ENCODE data around the gene HOATZ.

HOATZ gene

DNA sequence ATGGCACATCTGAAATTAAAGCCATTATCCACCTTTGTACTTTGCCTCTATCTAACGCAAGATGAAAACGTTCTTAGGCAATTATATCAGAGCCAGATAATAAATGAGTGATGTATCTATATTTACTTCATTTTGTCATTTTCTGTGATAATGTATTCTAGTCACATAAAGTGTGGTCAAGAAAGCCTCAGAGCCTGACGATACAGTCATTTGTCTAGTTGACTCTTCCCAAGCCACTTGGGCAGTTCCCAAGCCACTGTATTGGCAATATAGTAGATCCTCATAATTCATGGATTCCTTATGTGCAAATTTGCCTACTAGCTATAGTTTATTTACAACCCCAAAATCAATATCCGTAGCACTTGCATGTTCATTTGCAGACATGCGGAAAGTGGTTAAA, 7.8 kb downstream of the HOATZ start:
- DNase-seq (ENCODE audit: low spot score): no peak

DNA sequence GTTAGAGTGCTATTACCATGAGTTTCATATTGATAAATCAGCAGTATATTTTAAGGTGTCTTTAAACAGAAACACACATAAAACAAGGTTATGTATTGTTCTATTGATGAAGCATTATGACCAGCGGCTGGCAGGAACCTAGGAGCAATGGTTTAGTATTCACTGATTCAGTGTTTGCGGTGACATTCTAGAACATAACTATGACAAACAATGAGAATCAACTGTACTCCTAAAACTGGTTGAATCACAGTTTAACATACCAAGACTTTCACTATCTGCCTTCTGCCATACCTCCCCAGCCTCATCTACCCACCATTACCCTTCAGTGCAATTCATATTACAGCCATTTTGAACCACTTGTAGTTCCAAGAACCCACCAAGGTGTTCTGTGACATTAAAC, 8.8 kb downstream of the HOATZ start:
- no peak for DNase-seq (ENCODE audit: low spot score)

DNA sequence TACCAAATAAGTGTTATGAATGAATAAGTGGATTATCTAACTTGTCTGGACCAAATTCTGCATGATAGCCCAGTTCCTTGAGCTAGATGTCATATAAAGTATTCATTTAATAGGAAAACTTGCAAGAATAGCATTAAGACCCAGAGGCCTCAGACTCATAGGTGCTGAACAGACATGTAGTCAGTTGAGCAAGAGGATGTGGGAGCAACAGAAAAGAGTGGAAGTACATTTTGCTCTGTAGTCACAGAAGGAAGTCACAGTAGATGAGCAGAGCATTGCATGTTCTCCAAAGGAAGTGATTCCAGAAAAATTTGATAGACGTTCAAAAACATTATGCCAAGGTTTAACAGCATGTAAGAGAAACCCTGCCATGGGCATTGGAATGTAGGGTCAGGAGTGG, 9.5 kb downstream of the HOATZ start:
- no peak for DNase-seq (ENCODE audit: low spot score)

DNA sequence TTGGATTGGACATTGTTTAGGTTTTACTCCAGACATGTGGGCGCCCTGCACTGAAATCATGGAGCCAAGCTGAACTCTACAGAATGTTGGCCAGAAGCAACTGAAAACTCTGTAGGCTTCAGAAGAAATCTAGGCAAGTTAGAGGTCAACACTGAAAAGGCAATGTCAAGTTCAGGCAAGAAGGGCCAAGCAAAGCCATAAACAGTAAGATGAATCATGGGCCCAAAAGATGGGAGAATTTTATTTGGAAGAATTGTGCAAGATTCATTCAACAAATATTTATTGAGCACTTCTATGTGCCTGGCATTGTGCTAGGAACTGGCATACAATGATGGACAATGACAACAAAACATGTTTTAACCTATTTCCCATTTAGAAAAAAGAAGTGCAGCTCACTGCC, 10.9 kb downstream of the HOATZ start:
- no peak for DNase-seq (ENCODE audit: low spot score)

DNA sequence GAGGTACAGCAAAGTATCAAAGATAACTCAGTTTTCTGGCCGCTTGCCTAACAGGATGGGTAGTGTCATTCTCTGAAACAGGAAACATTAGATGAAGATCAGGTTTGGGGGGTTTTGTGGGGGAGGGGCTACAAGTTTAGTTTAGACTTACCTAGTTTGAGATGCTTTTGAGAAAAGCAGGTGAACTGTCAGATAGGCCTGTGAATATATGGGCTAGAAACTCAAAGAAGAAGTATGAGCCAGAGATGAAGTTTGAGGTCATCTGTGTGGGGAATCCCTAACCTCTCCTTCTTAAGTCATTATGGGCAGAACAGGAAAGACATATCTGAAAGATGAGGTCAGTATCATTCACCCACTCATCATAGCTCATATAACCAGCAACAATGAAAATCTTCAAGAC, 11.9 kb downstream of the HOATZ start:
- peak; percentile 53 for DNase-seq (ENCODE audit: low spot score)

DNA sequence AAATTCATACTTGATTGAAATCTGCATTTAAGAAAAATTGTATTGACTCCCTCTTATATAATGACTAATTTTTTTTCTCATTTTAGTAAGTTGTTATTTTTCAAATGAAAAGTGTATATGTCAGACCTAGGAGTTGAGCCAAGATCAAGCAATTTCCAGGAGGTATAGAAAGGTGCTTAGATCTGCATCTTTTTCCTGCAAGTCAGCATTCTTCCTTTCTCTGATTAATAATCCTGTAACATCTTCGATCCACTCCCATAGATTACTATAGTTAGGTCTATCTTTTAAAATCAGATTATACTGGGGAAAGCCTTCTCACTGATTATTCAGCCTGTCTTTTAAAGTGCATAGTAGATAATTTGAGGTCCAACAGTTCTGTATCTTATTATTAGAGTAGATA, 12.7 kb downstream of the HOATZ start:
- no peak for DNase-seq (ENCODE audit: low spot score)

DNA sequence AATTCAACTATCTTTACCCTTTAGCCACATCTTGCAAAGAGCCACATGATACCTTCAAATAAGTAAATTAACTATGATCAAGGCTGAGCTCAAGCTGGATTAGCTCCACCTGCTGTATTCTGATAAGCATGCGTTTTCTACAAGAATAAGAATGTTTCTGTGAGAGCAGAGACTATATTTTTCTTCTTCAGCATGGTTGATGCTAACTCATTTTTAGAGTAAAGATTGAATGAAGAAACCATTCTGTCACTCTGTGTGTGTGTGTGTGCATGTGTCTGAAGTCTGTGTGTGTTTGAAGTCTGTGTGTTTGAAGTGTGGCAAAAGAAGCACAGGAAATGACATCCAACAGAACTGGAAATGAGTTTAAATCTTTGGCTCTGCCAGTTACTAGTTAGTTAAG, 14.0 kb downstream of the HOATZ start:
- DNase-seq (ENCODE audit: low spot score): no peak

DNA sequence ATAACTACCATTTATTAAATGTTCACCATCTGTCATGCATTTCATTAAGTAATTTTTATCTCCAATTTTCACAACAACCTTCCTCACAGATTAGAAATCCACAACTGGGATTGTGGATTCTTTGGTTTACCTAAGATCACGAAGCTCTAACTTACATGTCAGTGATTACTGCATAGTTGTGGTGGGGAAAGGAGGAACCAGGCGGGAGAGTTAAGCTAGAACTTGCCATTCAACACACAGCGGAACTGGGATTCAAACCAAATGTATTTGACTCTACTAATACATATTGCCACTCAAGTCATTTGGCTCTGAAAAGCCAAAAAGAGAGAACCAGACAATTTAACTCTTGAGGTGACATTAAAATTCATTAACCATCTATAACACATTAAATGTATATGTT, 15.5 kb downstream of the HOATZ start:
- no peak for DNase-seq (ENCODE audit: low spot score)

DNA sequence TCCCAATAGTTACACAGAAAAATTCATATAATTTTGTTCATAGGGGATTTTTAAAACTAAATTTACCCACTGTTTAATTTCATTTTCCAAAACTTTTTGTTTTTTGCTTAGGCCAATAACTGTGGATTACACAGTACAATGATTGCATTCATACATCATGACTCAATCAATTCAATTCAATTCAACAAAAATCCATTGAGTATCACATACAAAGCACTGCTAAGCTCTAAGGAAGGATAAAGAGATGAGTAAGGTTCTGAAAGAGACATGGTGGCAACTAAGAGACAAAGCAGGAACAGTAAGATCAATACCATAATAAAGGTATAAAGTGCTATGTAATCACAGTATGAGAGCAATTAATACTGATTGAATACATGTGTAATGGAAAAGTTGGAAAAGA, 16.6 kb downstream of the HOATZ start:
- no peak for DNase-seq (ENCODE audit: low spot score)

DNA sequence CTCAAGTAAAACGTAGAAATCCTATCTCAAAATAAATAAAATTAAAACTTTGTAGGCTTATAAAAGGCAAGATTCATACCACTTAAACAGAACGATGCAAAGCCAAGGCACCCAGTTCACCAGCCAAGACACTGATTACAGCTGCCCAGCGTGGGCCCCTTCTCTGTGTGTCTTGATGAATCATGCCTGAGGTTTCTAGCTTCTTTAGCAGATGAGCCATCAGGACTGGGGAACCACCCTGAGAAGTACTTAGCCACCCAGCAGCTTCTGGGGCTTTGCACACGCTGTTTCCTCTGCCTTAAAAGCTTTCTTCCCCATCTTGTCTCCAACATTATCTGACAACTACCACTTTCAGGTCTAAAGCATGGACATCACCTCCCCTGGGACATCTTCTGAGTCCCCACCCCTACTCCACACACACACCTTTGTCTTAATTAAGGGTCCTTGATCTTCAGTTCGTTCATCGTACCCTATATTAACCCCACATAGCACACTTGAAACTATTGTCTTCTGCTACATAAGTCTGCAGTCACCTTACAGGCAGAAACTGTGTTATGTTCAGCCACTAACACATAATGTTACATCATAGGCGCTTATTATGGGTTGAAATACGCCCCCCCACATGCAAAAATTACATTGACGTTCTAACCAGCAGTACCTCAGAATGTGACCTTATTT, 17.2 kb downstream of the HOATZ start:
- no peak for DNase-seq (ENCODE audit: low spot score)

DNA sequence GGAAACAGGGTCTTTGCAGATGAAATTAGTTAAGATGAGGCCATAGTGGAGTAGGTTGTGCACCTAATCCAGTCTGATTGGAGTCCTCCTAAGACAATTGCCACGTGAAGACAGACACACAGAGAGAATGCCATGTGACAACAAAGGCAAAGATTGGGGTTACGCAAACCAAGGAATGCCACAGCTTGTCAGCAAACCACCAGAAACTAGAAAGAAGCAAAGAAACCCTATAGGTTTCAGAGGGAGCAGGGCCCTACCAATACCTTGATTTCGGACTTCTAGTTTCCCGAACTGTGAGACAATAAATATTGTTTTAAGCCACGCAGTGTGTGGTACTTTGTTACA, 17.8 kb downstream of the HOATZ start:
- no peak for DNase-seq (ENCODE audit: low spot score)

DNA sequence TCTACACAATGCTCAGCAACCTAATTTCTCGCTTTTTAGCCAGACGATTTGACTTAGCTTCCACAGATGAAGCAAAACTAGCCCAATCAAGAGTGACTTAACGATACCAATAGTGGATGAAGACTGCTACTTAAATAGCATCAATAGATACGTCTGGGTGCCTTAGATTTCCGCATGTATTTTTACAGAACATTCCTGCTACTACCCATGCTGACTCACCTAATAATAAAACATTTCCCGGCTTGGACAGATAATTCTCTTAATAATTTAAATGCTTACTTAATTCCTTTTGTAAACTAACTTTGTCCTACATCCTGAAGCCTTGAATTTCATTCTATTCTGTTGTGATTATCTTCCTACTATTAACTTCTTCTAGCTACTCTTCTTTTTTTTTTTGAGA, 20.7 kb downstream of the HOATZ start:
- no peak for DNase-seq (ENCODE audit: low spot score)

DNA sequence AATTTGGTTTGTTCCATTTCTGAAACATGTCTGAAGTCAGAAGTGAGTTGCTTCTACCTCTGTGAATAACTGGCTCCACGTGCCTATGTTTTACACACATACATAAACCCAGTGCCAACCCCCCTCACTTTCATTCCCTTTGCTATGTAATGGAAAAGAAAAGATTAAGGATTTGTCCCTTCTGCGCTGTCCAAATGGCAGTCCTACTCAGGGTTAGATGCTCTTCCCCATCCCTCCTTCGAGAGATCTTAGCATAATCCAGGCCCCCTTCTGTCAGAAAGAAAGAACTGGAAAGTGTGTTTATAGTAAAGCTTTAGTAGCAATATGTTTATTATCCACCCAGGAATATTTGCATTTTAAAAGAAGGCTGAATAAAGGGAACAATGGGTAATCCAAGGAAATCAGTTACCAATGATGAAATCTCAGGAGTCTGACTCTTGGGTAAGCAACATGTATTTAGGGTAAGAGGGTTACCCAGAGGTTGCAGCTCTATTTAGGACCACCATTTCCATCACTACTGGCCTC, 22.8 kb downstream of the HOATZ start:
- no peak for DNase-seq (ENCODE audit: low spot score)

DNA sequence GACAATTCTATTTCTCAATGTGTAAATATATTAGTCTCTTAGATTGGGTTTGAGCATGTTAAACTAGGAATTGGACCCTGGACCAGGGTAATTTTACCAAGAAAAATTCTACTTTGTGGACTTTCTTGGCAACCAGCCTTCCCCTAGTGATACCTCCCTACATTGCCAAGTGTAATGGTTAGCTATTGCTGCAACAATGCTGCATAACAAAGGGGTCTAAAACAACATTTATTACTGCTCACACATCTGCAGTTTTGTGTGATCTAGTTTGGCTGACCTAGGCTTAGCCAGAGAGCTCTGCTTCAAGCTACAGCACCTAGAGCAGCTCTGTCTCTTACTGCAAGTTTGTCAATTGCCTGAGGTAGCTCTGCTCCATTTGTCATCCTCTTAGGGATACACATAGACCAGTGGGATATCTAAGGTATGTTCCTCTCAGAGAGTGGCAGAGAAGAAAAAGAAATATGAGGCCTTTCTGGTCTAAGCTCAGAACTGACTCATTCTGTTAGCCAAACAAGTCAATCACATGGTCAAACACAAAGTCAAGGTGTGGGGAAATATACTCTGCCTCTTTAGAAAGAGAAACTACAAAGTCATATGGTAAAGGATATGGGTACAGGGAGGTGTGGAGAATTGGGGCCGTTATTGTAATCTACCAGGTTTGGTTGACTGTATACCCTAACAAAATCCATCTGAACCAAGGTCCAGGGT, 24.0 kb downstream of the HOATZ start:
- no peak for DNase-seq (ENCODE audit: low spot score)

DNA sequence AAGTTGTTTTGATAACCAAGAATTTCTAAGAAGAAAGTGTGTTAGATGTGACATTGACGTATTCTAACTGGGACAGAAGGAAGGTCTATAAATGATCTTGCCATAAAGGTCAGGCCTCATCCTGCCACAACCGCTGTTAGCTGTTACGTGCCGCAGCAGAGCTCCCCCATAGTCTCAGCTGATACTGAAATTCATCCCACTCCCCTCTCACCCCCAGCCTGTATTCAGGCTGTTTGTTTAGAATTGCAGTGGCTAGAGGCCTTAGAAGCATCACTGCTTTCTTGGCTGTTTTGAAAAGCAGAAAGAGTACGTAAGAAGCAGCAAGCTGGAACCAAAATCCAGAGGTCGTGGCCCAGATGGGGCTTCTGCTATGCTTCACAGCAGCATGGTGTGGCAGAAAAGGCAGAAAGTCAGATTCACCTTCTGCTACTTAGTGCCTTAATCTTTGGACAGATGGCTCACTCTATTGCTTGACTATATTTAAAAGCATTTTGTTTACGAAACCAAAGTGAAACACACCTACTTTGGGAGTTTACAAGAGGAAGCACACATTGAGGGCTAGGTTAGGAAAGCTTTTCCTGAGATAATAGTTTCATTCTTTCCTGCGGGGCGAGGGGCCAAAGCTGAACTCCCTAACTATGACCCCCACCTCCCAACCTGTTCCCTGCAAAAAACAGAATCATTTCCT, 25.0 kb downstream of the HOATZ start:
- DNase-seq (ENCODE audit: low spot score): no peak

DNA sequence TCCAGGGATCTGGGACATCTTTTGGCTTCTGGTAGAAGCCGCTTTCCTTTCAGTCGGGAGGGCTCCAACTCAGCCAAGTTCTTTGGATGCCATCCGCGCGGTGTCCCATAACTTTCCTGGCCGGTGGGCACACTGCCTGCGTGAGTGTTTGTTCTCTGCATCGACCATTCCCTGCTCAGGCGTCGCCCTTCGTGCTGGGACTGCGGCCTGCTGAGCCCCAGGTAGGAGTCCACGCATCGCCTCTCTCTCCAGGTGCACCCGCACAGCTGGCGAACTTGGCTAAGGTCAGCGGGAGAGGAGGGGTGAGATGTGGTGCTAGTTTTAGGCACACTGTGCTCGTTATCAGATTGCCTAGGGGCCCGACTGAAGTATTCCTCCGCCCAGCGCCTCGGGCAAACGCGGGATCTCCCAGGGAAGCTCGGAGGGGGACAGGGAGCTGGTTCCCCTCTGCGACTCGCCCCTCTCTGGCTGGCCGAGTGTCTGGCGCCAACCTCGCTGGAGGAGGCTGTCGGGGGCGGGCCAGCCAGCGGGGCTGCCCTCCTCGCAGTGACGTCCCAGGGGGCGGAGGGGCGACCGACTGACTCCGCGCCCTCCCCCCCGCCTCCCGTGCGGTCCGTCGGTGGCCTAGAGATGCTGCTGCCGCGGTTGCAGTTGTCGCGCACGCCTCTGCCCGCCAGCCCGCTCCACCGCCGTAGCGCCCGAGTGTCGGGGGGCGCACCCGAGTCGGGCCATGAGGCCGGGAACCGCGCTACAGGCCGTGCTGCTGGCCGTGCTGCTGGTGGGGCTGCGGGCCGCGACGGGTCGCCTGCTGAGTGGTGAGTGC, 25.7 kb downstream of the HOATZ start, which contains the start of gene LAYN:
TSS of gene LAYN (plus strand) at position 607 of the 823 bp plus-strand sequence. CDS start at position 731, 124 bp downstream.
- peak; percentile 55 for DNase-seq (ENCODE audit: low spot score)

DNA sequence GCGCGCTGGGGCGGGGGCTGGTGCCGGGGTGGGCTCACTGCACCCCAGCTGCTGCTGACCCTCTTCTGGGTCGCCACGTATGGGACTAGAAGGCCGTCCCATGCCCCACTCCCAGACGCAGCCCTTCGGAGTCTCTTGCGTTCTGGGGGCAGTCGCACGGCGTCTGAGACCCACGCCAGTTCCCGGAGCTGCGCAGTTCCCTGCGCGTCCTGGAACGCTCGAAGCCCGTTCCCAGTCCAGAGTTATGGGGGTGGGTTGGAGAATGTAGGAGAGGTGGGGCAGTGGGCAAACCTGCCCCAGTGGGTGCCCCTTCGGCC, 26.3 kb downstream of the HOATZ start:
- no peak for DNase-seq (ENCODE audit: low spot score)

DNA sequence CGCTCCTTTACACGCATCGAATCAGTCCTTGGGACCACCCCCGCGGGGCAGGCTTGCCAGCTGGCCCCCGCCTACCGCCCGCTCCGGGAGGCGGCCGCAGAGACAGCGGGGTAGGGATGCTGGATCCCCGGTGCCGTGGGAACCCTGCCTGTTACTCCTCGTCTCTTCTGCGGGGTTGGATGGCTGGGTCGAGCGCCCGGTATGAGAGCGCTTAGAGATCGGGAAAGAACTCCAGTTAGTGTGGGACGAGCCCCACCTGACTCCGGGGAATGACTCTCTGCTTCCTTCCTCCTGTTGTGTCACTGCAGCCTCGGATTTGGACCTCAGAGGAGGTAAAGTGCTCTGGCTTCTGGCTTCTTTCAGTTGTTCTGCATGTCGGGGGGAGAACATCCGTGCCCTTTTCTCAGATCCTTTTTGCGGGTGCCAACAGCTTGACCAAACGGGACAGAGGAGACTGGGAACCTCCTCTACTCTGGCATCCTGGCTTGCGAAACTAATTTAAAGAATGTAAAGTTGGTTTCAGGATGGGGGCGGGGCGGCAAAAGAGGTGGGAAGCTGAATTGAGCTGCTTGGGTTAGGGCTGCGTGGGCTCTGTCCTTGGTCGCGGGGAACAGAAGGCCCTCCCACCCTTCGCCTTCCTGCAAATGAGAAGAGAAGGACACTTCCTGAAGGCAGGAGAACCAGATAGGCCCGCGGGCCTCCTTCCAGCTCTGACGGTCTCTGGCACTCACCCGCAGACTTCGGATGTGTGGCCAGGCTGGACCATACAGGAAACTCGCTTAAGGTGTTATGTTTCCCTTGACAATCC, 26.9 kb downstream of the HOATZ start:
- DNase-seq (ENCODE audit: low spot score): peak; percentile 75

DNA sequence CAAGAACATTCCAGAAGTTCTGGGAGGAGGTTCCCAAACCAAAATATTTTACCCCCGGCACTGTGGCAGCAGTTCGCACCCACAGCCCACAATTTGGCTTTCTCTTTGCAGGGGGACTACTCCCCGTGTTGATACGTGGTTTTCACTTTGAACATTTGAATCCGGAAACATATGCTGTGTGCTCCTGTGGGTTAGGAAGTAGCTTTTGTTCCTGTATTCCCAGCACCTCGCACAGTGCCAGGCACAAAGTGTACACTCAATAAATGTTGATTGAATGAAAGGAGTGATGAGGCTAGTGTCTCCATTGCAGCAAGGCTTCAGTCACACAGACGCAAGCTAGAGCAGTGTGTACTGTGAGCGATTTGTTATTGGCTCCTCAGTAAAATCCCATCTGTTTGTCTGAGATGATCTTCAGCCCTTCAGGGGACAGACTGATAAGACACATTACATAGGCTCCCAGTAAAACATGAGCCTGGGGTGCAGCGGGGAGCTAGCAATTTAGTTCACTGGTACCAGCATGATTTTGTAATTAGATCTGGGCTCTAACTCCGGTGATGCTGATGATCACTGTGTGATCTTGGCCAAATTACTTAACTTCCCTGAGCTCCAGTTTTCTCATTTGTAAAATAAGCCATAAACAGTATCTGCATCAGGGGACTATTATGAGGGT, 28.2 kb downstream of the HOATZ start:
- no peak for DNase-seq (ENCODE audit: low spot score)

DNA sequence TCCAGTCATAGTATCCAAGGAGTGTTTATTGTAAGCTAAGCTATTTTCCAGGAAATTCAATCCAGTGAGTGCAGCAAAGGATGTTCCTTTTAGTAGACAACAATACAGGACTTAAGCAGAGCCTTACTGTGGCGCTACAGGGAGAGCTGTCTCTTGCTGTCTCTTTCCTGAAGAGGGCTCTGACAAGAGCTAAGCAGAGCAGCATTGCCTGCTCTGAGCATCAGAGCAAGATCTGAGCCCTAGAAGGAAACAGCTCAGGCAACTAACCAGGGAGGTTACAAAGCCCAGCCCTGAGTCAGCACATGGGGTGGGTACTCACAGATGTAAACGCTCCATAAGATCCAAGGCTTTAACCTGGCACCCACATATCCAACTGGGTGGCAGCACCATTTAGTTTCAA, 33.9 kb downstream of the HOATZ start:
- DNase-seq (ENCODE audit: low spot score): no peak

All from kidney capillary endothelial cell (primary cell).